Activated T-helper 1 cell treated with Interleukin-2 at 50 U/mL for 16 hours (primary cell): Measurements from ENCODE around the gene UPK3BL2.
A peak's percentile ranks its signal among the peaks of the same experiment; 100 is the strongest.
"Not testable (repeated sequence)": the region's sequence is repeated elsewhere in the genome, so short reads cannot be mapped to it uniquely, and the experiment has no call there.

Source experiments
- DNase-seq: peaks from one replicate; pipeline ENCODE4 v3.0.0-alpha.2; 2020; ENCODE audit warnings: low read depth

UPK3BL2 gene, protein sequence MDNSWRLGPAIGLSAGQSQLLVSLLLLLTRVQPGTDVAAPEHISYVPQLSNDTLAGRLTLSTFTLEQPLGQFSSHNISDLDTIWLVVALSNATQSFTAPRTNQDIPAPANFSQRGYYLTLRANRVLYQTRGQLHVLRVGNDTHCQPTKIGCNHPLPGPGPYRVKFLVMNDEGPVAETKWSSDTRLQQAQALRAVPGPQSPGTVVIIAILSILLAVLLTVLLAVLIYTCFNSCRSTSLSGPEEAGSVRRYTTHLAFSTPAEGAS

DNA sequence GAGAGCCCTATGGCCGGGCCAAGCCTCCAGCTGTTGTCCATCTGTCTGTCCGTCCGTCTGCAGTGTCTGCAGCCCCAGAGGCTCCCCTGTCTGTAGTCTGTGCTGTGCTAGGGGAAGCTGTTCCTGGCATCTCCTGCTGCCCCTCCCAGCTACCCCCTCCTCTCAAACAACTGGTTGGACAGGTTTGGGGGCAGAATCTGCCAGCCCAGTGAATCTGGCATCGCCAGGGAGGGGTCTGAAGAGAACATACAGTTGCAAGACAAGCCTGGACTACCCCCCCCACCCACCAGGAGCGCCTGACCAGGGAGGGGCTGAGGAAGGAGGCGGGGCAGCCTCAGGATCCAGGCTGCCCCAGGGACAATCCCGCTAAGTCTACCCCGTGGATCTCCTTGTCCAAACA is at the start of gene UPK3BL2:
Gene UPK3BL2, minus strand, starts transcription at position 101 of the 400 bp plus-strand sequence. Its CDS starts 60 bp downstream, at position 41.
- DNase-seq, result not testable (repeated sequence)

DNA sequence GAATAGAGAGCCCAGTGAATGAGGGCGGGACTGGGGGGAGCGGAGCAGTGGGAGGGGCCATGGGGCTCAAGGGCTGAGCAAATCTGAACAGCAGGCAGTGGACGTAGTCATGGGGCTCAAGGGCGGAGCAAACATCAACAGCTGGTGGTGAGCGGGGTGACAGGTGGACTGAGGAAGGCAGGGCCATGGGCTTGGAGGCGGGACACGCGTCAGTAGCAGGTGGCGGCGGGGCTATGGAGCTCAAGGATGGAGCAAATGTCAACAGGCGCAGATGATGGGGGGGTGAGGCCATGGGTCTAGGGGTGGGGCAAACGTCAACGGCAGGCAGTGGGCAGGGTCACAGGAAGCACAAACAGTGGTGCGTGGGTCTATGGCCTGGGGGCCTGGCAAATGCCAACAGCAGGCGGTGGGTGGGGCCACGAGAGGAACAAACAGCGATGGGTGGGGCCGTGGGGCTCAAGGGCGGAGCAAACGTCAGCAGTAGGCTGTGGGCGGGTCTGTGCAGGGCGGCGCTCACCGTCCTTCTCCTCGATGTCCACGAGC is 49.1 kb upstream of the UPK3BL2 start:
- not testable (repeated sequence) for DNase-seq

DNA sequence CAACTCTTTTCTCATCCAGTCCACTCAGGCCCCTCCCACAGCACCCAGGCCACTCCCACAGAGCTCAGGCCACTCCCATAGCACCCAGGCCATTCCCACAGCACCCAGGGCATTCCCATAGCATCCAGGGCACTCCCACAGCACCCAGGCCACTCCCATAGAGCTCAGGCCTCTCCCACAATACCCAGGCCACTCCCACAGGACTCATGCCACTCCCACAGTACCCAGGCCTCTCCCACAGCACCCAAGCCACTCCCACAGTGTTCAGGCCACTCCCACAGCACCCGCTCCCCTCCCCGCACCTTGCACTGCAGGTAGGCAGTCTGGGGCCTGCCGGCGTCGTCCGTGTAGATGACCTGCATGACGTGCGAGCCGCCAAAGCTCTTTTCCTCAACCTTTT is 46.4 kb upstream of the UPK3BL2 start:
- DNase-seq, result not testable (repeated sequence)

DNA sequence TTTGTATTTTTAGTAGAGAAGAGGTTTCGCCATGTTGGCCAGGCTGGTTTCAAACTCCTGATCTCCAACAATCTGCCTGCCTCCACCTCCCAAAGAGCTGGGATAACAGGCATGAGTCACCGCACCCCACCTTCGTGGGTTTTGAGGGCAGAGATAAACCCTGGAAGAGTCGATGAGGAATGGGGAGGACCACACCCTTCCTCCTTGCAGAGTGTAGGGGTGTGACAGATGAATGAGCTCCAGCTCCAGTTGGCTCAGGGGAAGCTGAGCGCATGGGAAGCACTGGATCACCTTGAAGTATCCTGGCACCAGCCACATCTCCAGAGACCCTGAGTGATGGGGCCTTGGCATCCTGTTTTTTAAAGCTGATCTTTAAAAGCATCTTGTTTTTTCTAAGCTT is 40.0 kb upstream of the UPK3BL2 start:
- not testable (repeated sequence) for DNase-seq

DNA sequence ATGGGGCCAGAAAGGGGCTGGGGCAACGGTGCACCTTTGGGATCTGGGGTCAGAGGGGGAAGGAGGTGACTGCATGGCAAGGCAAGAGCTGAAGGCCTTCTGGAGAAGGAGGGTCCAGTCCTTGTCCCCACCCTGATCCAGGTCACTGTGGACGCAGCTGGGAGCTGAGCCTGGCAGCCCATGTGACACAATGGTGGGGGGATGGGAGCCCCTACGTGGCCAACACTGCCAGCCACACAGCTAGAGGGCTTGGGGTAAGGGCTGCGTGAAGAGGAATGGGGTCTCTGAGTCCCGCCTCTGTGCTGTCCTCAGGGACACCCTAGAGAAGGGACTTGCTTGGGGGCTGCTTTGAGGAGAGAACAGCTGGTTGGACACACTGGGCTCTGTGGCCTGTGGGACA is 38.2 kb upstream of the UPK3BL2 start:
- DNase-seq, result not testable (repeated sequence)

DNA sequence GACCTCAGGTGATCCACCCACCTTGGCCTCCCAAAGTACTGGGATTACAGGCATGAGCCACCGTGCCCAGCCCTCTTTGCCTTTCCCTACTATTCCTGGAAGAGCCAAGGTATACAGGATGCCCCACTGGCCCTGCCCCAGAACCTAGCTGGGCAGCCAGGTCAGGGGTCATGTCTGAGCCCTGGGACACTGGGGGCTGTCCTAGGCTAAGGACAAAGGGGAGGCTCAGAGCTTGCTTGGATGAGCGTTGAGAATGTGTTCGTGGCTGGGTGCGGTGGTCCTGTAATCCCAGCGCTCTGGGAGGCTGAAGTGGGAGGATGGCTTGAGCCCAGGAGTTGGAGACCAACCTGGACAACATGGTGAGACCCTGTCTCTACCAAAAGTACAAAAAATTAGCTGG is 35.0 kb upstream of the UPK3BL2 start:
- DNase-seq, result not testable (repeated sequence)

DNA sequence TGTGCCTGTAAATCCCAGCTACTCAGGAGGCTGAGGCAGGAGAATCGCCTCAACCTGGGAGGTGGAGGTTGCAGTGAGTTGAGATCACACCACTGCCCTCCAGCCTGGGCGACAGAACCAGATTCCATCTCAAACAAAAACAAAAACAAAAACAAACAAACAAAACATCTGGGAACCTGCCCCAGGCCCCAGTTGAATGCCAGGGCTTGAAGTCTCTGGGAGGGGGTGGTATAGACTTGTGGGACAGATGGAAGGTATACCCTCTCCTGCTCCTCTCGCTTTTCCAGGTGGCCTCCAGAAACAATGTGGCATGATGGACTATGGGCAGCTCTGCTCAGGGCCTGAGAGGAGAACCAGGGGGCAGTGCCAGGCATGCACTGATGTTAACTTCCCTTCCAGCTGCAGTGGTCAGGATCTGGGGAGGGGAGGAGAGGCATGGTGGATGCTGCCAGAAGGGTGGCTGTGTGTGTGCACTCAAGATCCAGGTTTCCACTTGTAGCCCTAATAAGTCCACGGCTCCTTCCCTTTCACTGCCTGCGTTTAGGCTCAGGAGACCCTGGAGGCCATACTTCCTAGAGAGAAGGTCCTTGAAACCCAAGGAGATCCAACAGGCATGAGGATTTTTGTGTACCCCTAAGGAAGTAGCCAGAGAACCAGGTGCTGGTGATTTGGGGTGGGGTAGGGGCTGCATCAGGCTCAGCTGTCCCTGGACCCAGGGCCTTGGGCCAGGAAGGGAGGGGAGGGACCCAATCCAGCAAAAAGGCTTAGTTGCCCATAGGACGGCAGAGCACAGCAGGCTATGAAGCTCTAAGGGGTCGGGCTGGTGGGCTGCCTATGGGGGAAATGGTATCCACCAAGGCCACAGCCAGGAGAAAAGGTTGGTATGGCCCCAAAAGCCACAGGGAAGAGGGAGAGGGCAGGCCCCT is 34.1 kb upstream of the UPK3BL2 start:
- not testable (repeated sequence) for DNase-seq

DNA sequence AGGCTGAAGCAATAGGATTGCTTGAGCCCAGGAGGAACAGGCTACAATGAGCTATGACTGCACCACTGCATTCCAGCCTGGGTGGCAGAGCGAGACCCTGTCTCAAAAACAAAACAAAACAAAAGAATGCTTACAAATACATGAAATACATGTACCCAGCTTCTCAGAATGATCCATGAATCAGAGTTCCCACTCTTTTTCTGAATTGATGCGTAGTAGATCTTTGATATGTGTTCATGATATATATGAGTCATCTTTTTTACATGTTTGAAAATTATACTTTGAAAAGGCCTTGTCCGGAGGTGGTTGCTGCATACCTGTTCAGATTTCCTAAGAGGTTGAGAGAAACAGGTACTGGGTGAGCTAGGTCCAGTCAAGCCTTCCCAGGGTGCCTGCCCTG is 32.9 kb upstream of the UPK3BL2 start:
- DNase-seq, result not testable (repeated sequence)

DNA sequence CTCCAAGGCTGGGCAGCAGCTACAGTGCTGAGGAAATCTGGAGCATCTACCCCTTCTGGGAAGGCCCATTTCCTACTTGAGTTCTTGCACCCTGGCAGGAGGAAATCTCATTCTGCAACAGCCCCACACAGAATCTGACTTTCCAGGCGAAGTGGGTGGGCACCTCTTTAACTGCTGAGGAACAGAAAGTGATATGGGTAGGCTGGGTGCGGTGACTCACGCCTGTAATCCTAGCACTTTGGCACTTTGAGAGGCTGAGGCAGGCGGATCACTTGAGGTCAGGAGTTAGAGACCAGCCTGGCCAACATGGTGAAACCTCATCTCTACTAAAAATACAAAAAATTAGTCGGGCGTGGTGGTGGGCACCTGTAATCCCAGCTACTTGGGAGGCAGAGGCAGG is 31.1 kb upstream of the UPK3BL2 start:
- not testable (repeated sequence) for DNase-seq

DNA sequence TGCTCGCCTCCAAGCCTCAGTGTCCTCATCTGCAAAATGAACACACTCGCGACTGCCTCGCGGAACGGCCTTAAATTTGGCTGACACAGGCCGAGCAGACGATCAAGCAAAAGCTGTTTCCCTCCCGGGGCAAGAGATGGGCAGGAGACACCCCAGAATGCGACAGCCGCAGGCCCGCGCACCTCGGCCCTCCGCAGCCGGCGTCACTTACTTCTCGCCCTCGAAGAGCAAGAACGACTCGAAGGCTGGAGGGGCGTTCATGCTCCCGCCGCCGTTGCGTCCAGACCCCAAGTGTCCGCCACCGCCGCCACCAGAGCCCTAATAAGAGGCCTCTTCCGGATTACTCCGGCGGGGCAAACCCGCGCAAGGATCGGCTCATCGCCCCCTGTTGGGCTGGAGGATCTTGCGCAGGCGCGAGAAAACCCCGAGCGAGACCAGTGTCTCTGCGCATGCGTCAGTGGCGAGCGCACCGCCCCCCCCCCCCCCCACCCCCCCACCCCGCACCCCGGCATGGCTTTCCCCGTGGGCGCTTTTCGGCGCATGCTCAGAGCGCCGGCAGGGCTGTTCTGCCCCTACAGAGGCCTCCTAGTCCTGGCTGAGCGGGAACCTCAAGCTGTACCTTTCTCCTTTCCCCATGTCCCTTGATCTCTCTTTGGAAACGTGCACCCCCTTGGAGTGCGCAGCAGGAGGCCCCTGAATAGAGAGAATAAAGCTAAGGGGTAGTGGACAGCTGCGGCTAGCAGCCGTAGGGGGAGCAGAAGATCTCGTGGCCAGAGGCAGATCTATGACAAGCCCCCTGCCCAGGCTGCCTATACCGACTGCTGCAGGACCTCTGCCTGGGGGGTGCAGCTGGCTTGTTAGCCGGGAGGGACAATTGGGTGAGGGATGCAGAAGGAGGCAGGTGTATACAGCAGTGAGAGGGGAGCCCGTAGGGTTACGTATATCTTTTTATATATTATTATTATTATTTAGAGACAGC is 29.1 kb upstream of the UPK3BL2 start, which contains the start of gene POLR2J3:
Gene POLR2J3, minus strand, starts transcription at position 323 of the 979 bp plus-strand sequence. Its CDS starts 62 bp downstream, at position 261.
- DNase-seq, result peak; percentile 95

DNA sequence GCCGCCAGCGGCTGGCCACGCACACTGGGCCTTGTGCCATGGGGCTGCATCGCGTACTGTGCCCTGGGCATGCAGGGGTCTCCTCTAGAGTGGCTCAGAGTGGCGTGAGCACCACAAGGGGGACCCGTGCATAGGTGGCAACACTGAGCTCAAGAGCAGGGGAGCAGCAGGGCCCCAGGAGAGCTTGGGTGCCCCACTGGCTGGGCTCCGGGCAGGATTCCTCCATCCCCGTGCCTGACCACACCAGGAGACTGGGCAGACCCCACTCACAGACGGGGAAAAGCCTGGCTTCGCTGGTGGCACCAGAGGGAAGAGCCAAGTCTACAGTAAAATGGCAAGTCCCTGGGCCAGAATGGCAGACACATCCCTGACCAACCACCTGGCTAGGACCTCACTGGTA is 25.1 kb upstream of the UPK3BL2 start:
- DNase-seq, result not testable (repeated sequence)

DNA sequence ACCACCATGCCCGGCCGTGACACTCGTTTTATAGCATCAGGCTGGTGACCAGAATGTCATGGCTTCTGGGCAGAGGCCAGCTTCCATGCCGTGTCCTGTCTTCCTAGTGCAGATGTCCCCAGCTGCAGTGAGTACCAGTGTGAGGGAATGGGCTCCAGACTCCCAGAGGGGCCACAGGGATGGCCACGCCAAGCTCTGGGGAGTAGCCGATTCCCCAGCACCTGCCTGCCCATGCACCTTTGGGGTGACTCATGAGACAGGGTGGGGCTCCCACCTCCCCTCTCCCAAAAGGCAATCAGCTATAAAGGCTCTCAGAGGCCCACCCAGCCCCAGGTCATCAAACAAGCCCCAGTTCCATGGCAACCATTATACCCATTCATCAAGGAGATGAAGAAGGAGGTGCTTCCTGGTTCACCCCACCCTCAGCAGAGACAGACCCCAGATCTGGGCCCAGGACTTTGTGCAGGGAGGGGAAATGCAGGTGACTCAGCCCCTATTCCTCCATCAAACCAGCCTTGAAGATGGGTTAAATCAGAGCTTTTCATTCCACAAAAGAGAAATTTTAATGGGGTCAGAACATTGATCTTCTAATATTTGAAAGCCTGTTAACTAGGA is 7.4 kb upstream of the UPK3BL2 start, which contains the start of gene SPDYE2:
Gene SPDYE2, plus strand, starts transcription at position 419 of the 615 bp plus-strand sequence. CDS start 2,030 bp downstream, outside the sequence.
- not testable (repeated sequence) for DNase-seq

DNA sequence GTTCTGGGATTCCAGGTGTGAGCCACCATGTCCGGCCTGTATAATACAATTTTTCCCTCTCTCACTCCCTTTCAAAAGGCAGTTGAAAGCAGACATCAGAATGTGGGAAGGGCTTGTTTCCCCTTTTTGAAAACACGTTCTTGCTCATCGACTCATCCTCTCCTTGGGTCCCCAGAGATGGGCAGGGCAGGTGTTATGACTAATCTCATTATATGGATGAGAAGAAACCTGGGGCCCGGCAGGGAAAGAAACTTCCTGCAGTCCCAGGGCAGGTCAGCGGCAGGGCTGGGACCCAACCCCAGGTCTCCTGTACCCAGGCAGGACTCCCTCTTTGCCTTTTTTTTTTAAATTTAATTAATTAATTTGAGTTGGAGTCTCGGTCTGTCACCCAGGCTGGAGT is 2.9 kb upstream of the UPK3BL2 start:
- not testable (repeated sequence) for DNase-seq

DNA sequence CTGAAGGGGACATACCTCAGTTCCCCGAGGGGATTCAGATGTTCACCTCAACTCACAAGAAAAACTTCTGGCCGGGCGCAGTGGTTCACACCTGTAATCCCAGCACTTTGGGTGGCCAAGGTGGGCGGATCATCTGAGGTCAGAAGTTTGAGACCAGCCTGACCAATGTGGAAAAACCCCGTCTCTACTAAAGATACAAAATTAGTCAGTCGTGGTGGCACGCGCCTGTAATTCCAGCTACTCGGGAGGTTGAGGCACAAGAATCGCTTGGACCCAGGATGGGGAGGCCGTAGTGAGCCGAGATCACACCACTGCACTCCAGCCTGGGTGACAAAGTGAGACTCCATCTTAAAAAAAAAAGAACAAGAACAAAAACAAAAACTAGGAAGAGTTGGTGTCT is 1.8 kb upstream of the UPK3BL2 start:
- not testable (repeated sequence) for DNase-seq

DNA sequence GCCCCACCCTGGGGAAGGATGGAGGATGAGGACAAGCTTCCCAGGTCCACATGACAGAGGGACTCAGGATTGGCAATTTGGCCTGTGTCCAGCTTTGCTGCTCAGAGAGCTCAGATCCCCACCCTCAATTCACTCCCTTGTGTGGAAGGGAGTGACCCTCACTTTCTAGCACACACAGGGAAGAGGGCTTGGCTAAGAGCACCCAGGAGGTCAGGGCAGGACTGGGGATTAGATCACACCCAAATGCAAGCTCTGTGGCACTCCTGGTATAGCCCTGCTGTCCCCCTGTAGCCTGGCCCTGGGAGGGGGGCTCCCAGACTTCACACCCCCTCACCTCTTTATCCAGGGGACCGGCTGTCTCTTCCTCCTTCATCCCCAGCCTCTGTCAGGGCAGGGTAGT is 876 bp upstream of the UPK3BL2 start:
- DNase-seq, result not testable (repeated sequence)

DNA sequence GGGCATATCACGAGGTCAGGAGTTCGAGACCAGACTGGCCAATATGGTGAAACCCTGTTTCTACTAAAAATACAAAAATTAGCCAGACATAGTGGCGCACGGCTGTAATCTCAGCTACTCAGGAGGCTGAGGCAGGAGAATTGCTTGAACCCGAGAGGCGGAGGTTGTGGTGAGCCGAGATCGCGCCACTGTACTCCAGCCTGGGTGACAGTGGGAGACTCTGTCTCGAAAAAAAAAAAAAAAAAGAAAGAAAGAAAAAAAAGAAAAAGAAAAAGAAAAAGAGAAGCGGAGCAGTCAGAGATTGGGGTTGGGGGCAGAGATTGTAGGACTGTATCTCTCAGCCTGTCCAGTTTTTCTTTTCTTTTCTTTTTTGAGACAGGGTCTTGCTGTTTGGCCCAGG is 725 bp downstream of the UPK3BL2 start:
- not testable (repeated sequence) for DNase-seq

DNA sequence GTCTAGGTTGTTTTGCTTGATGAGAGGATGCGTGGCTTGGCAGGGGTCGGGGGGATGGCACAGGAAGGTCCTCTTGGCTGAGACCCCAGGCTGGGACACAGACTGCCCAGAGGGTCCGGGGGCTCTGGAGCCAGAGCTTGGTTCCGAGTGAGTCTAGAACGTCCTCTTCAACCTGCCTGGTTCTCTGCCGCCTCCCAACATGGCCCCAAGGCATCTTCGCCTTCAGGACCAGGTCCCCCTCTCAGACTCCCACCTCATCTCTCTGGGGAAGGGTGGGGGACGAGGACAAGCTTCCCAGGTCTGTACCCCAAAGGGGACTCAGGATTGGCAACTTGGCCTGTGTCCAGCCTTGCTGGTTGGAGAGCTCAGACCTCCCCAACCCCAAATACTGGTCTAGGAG is 1.4 kb downstream of the UPK3BL2 start:
- DNase-seq, result not testable (repeated sequence)

DNA sequence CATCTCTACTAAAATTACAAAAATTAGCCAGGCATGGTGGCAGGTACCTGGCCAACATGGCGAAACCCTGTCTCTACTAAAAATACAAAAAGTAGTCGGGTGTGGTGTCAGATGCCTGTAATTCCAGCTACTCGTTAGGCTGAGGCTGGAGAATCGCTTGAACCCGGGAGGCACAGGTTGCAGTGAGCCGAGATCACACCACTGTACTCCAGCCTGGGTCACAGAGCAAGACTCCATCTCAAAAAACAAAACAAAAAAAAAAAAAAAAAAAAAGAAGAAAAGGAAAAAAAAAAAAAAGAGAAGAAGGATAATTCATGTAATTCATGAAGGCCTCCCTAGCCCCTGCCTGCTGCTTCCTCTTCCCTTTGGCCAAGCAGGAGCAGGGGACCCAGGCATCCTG is 2.9 kb downstream of the UPK3BL2 start:
- DNase-seq, result not testable (repeated sequence)

DNA sequence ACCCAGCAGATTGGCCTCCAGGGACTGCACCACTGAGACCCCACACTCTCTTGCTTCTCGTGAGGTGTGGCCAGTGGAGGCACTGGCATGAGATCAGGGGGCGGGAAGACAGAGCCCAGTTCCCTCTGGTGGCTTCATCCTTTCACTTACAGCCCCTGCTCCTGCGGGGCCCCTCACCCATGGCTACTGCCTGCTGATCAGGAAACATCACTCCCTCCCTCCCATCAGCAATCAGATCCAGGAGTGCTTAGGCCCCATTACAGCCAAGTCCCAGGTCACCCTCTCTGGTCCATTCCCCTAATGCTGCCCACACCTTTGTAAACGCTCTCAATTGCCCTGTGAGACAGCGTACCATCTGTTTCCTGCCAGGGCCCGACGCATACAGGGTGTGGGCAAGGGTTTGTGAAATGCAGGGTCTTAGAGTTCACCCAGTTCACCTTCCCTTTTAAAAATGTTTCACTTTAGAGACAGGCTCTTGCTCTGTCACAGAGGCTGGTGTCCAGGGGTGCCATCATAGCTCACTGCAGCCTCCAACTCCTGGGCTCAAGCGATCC is 8.4 kb downstream of the UPK3BL2 start:
- not testable (repeated sequence) for DNase-seq

DNA sequence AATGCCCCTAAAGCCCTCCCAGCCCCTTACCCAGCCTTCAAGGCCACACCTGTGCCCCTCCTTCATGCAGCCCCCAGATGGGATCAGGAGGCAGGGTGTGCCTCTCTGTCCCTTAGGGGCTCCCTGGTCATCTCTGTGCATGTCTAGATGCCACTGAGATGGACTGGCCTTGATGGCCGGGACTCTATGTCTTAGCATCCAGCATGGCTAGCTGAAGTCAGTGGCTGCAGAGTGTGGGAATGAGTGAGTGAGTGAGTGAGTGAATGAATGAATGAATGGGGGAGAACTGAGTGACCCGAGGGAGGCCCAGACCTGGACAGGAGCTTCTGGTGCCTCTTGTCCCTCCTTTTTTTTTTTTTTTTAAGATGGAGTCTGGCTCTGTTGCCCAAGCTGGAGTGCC is 11.4 kb downstream of the UPK3BL2 start:
- DNase-seq, result not testable (repeated sequence)
